GM21619 (cell line): ENCODE measurements around the gene FMN1.

Experiments
- ATAC-seq: cut with Tn5 transposase; IDR thresholded peaks from one replicate; pipeline ENCODE4 v1.9.1; 2021; ENCODE audit not compliant: unreplicated experiment

The FMN1 gene

GRCh38 chr15:33125894-33126537 lies 68.5 kb downstream of the FMN1 start:
- no peak for ATAC-seq

GRCh38 chr15:33124811-33125210 lies 69.7 kb downstream of the FMN1 start:
- ATAC-seq = no peak

GRCh38 chr15:33124279-33124678 lies 70.2 kb downstream of the FMN1 start:
- no peak for ATAC-seq

GRCh38 chr15:33119865-33120264 lies 74.6 kb downstream of the FMN1 start:
- ATAC-seq = no peak

GRCh38 chr15:33119273-33119672 lies 75.2 kb downstream of the FMN1 start:
- ATAC-seq = no peak

- ATAC-seq = no peak
These were observed 78.3 kb downstream of the FMN1 start for GRCh38 chr15:33116198-33116597.

GRCh38 chr15:33115191-33115861 lies 79.2 kb downstream of the FMN1 start:
- no peak for ATAC-seq

GRCh38 chr15:33114374-33114717 lies 80.2 kb downstream of the FMN1 start:
- no peak for ATAC-seq

GRCh38 chr15:33113666-33114373 lies 80.7 kb downstream of the FMN1 start:
- ATAC-seq = no peak

GRCh38 chr15:33112541-33113105 lies 81.9 kb downstream of the FMN1 start:
- ATAC-seq = no peak

GRCh38 chr15:33111041-33111451 lies 83.5 kb downstream of the FMN1 start:
- no peak for ATAC-seq

- ATAC-seq = no peak
These were observed 85.2 kb downstream of the FMN1 start for GRCh38 chr15:33109345-33109744.

GRCh38 chr15:33108518-33108917 lies 86.0 kb downstream of the FMN1 start:
- ATAC-seq = no peak

- no peak for ATAC-seq
These were observed 86.6 kb downstream of the FMN1 start for GRCh38 chr15:33107950-33108349.

GRCh38 chr15:33104212-33104611 lies 90.3 kb downstream of the FMN1 start:
- no peak for ATAC-seq

GRCh38 chr15:33101036-33101435 lies 93.5 kb downstream of the FMN1 start:
- ATAC-seq = no peak

GRCh38 chr15:33100314-33100713 lies 94.2 kb downstream of the FMN1 start:
- ATAC-seq = no peak

GRCh38 chr15:33099739-33100138 lies 94.8 kb downstream of the FMN1 start:
- no peak for ATAC-seq

GRCh38 chr15:33099213-33099612 lies 95.3 kb downstream of the FMN1 start:
- no peak for ATAC-seq

GRCh38 chr15:33098094-33099058 lies 96.1 kb downstream of the FMN1 start:
- no peak for ATAC-seq

GRCh38 chr15:33096134-33096533 lies 98.4 kb downstream of the FMN1 start:
- ATAC-seq = no peak
